Spleen (tissue), 7 donors: ENCODE measurements around the gene SH2D3C.

Experiments
- CTCF ChIP-seq, 11 experiments: fragments of 200-600 bp in 7 of 11; fragments of 450-650 bp in 4 of 11; sonication (generic) in 4 of 11; IDR thresholded peaks in 8 of 11; conservative IDR thresholded peaks in 3 of 11; 1 replicate in 7 of 11; 2 replicates in 4 of 11; pipeline versions ENCODE4 v1.4.0 to v1.8.0; 2016 to 2021; ENCODE audit warnings: antibody characterized with exemption in 11 of 11, inconsistent platforms in 4 of 11, mild to moderate bottlenecking in 1 of 11
- POLR2A ChIP-seq, 3 donors: fragments of 450-650 bp; IDR thresholded peaks; one replicate each; pipeline ENCODE4 v1.5.1; 2017; ENCODE audit warnings: antibody characterized with exemption in 3 of 3, mild to moderate bottlenecking in 1 of 3
- donor health status: DM: no; HTN: no; CAD: no; lungs with moderate emphysema.
- donor health status: DM: no; HTN: no; CAD: no.
- donor health status: DM: no; HTN: no; CAD: no.

- TF ChIP-seq CTCF (IDR thresholded peaks at IDR 0.05 in 8 of 11, conservative IDR thresholded peaks at IDR 0.05 in 3 of 11) (no peak), POLR2A (IDR thresholded peaks at IDR 0.05) (no peak)
These were observed 48.2 kb downstream of the SH2D3C start for GRCh38 chr9:127730262-127730661.
